ENCODE data around the gene ELOB.
A peak's percentile ranks its signal among the peaks of the same experiment; 100 is the strongest.

ELOB gene

DNA sequence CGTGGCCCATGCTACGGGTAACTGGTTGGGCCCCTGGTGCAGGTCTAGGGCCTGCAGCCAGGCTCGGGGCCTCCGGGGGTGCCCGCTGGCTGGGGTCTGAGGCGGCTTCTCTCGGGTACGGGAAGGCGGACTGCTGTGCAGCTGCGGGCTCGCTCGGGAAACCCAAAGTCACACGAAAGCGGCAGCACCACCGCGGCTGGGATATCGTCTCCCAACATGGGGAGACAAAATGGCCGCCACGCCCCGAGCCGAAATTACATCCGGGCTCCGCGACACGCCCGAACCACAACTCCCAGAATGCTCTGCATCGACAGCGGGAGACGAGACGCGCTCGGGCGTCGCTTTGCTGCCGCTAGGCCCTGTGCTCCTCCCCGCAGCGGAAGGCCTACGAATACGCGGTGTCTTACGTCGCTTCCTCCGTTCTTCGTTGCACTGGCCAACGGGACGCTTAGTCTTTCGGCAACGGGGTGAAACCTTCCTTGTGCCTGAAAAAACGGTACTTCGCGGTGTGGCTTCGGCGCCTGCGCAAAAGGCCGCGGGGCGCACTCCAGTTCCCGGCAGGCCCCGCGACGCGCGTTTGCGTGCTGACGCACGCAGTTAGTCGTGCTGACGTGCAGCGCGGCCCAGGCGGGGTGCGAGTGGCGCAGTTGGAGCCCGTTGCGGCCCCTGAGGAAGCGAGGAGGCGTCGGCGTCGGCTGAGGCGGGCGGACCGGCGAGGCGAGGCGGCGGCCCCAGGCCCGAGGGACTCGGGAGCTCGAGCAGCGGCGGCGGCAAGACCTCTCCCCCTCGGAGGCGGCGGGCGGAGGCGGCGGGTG, 24.8 kb downstream of the ELOB start, which contains the start of gene SRRM2 (continued):
- TF ChIP-seq, protein P1, sequence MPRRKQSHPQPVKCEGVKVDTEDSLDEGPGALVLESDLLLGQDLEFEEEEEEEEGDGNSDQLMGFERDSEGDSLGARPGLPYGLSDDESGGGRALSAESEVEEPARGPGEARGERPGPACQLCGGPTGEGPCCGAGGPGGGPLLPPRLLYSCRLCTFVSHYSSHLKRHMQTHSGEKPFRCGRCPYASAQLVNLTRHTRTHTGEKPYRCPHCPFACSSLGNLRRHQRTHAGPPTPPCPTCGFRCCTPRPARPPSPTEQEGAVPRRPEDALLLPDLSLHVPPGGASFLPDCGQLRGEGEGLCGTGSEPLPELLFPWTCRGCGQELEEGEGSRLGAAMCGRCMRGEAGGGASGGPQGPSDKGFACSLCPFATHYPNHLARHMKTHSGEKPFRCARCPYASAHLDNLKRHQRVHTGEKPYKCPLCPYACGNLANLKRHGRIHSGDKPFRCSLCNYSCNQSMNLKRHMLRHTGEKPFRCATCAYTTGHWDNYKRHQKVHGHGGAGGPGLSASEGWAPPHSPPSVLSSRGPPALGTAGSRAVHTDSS (tag by site-specific recombination; IDR thresholded peaks at IDR 0.05) = peak; percentile 32; the same call in 1 of the 2 replicates
- TF ChIP-seq ZNF354C (tag by site-specific recombination; IDR thresholded peaks at IDR 0.05; ENCODE audit: borderline replicate concordance, low read depth) (no peak), ZNF561 (tag by site-specific recombination; IDR thresholded peaks at IDR 0.05; ENCODE audit: borderline replicate concordance) (peak; percentile 83), YY1 (tag by site-specific recombination; IDR thresholded peaks at IDR 0.05) (peak; percentile 98), ZNF416 (tag by site-specific recombination; IDR thresholded peaks at IDR 0.05) (no peak), ZNF747 (tag by site-specific recombination; IDR thresholded peaks at IDR 0.05) (no peak), GLIS2 (tag by site-specific recombination; IDR thresholded peaks at IDR 0.05) (0 out of 2 replicates have a peak, but pooled peaks have one; percentile 13), ZNF394 (tag by site-specific recombination; IDR thresholded peaks at IDR 0.05; ENCODE audit: borderline replicate concordance) (peak; percentile 59; the same call in 1 of the 2 replicates), ZNF175 (tag by site-specific recombination; IDR thresholded peaks at IDR 0.05) (no peak), ZNF292 (tag by site-specific recombination; IDR thresholded peaks at IDR 0.05; ENCODE audit: borderline replicate concordance, low read depth) (no peak), ZNF473 (tag by site-specific recombination; IDR thresholded peaks at IDR 0.05) (no peak), TCF7L2 (IDR thresholded peaks at IDR 0.05; ENCODE audit: borderline replicate concordance, low read depth, low read length) (no peak), GLI4 (tag by site-specific recombination; IDR thresholded peaks at IDR 0.05) (peak; percentile 88; the same call in 1 of the 2 replicates), ZNF544 (tag by site-specific recombination; IDR thresholded peaks at IDR 0.05) (no peak), KLF7 (tag by site-specific recombination; IDR thresholded peaks at IDR 0.05; ENCODE audit: borderline replicate concordance) (peak; percentile 92), FEZF1 (tag by site-specific recombination; IDR thresholded peaks at IDR 0.05) (peak; percentile 58), ZNF629 (tag by site-specific recombination; IDR thresholded peaks at IDR 0.05) (peak; percentile 89), SP2 (tag by site-specific recombination; IDR thresholded peaks at IDR 0.05) (peak; percentile 65), ZNF19 (tag by site-specific recombination; IDR thresholded peaks at IDR 0.05; ENCODE audit: low read depth) (no peak), ZNF221 (tag by site-specific recombination; IDR thresholded peaks at IDR 0.05; ENCODE audit: borderline replicate concordance) (0 out of 2 replicates have a peak, but pooled peaks have one; percentile 44), SCRT2 (tag by site-specific recombination; IDR thresholded peaks at IDR 0.05) (no peak; the same call in 1 of the 2 replicates), SETDB1 (IDR thresholded peaks at IDR 0.05; ENCODE audit: insufficient read length, low read length) (no peak), KLF1 (tag by site-specific recombination; IDR thresholded peaks at IDR 0.05) (peak; percentile 62), TRIM28 (IDR thresholded peaks at IDR 0.05; ENCODE audit: borderline replicate concordance, low read length) (no peak; the same call in 1 of the 2 replicates), ZNF600 (tag by site-specific recombination; IDR thresholded peaks at IDR 0.05) (no peak), ZNF843 (tag by site-specific recombination; IDR thresholded peaks at IDR 0.05) (peak; percentile 49; the same call in 1 of the 2 replicates), ZSCAN16 (tag by site-specific recombination; IDR thresholded peaks at IDR 0.05) (no peak), ZBTB21 (tag by site-specific recombination; IDR thresholded peaks at IDR 0.05) (peak; percentile 57), RBAK (tag by site-specific recombination; IDR thresholded peaks at IDR 0.05) (no peak), ZNF324 (tag by site-specific recombination; IDR thresholded peaks at IDR 0.05) (peak; percentile 60; the same call in 1 of the 2 replicates), ZNF146 (tag by site-specific recombination; IDR thresholded peaks at IDR 0.05) (peak; percentile 40; the same call in 1 of the 2 replicates)
- TF ChIP-seq, protein P2, sequence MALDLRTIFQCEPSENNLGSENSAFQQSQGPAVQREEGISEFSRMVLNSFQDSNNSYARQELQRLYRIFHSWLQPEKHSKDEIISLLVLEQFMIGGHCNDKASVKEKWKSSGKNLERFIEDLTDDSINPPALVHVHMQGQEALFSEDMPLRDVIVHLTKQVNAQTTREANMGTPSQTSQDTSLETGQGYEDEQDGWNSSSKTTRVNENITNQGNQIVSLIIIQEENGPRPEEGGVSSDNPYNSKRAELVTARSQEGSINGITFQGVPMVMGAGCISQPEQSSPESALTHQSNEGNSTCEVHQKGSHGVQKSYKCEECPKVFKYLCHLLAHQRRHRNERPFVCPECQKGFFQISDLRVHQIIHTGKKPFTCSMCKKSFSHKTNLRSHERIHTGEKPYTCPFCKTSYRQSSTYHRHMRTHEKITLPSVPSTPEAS (tag by site-specific recombination; IDR thresholded peaks at IDR 0.05) = peak; percentile 40; the same call in 1 of the 2 replicates
- TF ChIP-seq, protein P3, sequence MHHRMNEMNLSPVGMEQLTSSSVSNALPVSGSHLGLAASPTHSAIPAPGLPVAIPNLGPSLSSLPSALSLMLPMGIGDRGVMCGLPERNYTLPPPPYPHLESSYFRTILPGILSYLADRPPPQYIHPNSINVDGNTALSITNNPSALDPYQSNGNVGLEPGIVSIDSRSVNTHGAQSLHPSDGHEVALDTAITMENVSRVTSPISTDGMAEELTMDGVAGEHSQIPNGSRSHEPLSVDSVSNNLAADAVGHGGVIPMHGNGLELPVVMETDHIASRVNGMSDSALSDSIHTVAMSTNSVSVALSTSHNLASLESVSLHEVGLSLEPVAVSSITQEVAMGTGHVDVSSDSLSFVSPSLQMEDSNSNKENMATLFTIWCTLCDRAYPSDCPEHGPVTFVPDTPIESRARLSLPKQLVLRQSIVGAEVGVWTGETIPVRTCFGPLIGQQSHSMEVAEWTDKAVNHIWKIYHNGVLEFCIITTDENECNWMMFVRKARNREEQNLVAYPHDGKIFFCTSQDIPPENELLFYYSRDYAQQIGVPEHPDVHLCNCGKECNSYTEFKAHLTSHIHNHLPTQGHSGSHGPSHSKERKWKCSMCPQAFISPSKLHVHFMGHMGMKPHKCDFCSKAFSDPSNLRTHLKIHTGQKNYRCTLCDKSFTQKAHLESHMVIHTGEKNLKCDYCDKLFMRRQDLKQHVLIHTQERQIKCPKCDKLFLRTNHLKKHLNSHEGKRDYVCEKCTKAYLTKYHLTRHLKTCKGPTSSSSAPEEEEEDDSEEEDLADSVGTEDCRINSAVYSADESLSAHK (tag by site-specific recombination; IDR thresholded peaks at IDR 0.05) = 0 out of 2 replicates have a peak, but pooled peaks have one; percentile 15
- TF ChIP-seq, protein P4, sequence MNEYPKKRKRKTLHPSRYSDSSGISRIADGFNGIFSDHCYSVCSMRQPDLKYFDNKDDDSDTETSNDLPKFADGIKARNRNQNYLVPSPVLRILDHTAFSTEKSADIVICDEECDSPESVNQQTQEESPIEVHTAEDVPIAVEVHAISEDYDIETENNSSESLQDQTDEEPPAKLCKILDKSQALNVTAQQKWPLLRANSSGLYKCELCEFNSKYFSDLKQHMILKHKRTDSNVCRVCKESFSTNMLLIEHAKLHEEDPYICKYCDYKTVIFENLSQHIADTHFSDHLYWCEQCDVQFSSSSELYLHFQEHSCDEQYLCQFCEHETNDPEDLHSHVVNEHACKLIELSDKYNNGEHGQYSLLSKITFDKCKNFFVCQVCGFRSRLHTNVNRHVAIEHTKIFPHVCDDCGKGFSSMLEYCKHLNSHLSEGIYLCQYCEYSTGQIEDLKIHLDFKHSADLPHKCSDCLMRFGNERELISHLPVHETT (tag by site-specific recombination; IDR thresholded peaks at IDR 0.05) = peak; percentile 72
